Measurements from ENCODE around the gene OR4N2.
"Not testable (repeated sequence)": the region's sequence is repeated elsewhere in the genome, so short reads cannot be mapped to it uniquely, and the experiment has no call there.

DNA sequence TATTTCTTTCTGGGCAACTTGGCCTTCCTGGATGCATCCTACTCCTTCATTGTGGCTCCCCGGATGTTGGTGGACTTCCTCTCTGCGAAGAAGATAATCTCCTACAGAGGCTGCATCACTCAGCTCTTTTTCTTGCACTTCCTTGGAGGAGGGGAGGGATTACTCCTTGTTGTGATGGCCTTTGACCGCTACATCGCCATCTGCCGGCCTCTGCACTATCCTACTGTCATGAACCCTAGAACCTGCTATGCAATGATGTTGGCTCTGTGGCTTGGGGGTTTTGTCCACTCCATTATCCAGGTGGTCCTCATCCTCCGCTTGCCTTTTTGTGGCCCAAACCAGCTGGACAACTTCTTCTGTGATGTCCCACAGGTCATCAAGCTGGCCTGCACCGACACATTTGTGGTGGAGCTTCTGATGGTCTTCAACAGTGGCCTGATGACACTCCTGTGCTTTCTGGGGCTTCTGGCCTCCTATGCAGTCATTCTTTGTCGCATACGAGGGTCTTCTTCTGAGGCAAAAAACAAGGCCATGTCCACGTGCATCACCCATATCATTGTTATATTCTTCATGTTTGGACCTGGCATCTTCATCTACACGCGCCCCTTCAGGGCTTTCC is 24.2 kb downstream of the OR4N2 start:
- TF ChIP-seq, protein P1, sequence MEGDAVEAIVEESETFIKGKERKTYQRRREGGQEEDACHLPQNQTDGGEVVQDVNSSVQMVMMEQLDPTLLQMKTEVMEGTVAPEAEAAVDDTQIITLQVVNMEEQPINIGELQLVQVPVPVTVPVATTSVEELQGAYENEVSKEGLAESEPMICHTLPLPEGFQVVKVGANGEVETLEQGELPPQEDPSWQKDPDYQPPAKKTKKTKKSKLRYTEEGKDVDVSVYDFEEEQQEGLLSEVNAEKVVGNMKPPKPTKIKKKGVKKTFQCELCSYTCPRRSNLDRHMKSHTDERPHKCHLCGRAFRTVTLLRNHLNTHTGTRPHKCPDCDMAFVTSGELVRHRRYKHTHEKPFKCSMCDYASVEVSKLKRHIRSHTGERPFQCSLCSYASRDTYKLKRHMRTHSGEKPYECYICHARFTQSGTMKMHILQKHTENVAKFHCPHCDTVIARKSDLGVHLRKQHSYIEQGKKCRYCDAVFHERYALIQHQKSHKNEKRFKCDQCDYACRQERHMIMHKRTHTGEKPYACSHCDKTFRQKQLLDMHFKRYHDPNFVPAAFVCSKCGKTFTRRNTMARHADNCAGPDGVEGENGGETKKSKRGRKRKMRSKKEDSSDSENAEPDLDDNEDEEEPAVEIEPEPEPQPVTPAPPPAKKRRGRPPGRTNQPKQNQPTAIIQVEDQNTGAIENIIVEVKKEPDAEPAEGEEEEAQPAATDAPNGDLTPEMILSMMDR (conservative IDR thresholded peaks at IDR 0.05; ENCODE audit: low read length) = not testable (repeated sequence)
- not testable (repeated sequence) for TF ChIP-seq EZH2phosphoT487 (IDR thresholded peaks at IDR 0.05; ENCODE audit: borderline replicate concordance)

Measured in Loucy (cell line).